HEK293 (cell line): Measurements from ENCODE around the gene SLC35F4.

Source experiments
- CTCF ChIA-PET: fragments of 350-600 bp; formaldehyde crosslinking; extraction: SDS; loops from one replicate; lab custom pipeline; 2021; ENCODE audit warnings: antibody characterized with exemption; lab: Yijun Ruan, JAX
- POLR2A ChIA-PET: fragments of 300-600 bp; formaldehyde crosslinking; extraction: SDS; loops from one replicate; lab custom pipeline; 2020; ENCODE audit warnings: antibody characterized with exemption, inconsistent platforms; lab: Yijun Ruan, JAX
- H3K27ac ChIP-seq: fragments of 200-500 bp; sonication (Bioruptor generic); 2 replicates; pipeline ENCODE4 v1.5.1; 2014; ENCODE audit warnings: low read depth, low read length, control low read depth, inconsistent platforms; ENCODE audit errors: extremely low read depth
- H3K36me3 ChIP-seq, 2 experiments: fragments of 200-500 bp in 1 of 2; sonication (Bioruptor generic) in 1 of 2; 1 replicate in 1 of 2; 2 replicates in 1 of 2; pipeline ENCODE4 v1.5.1; 2014 to 2017; ENCODE audit warnings: inconsistent platforms in 2 of 2, low read length in 2 of 2; ENCODE audit not compliant: control insufficient read depth in 2 of 2, insufficient read depth in 1 of 2
- H3K4me1 ChIP-seq: fragments of 200-500 bp; sonication (Bioruptor generic); 2 replicates; pipeline ENCODE4 v1.5.1; 2014; ENCODE audit warnings: mild to moderate bottlenecking, low read length, inconsistent platforms; ENCODE audit not compliant: control insufficient read depth, insufficient read depth
- H3K4me3 ChIP-seq: 2 replicates; pipeline ENCODE4 v1.5.1; 2011; ENCODE audit warnings: low read depth, mild to moderate bottlenecking, control low read depth, low read length, moderate library complexity
- H3K9me3 ChIP-seq: fragments of 200-500 bp; sonication (Bioruptor generic); 2 replicates; pipeline ENCODE4 v1.5.1; 2014; ENCODE audit warnings: low read depth, low read length, inconsistent platforms; ENCODE audit not compliant: control insufficient read depth, insufficient read depth
- AEBP2 ChIP-seq: fragments of 450-650 bp; formaldehyde crosslinking; IDR thresholded peaks from 2 replicates; pipeline ENCODE4 v1.5.1; 2016; ENCODE audit warnings: missing biosample characterization, missing genetic modification characterization, borderline replicate concordance
- GLI2 ChIP-seq: fragments of 450-650 bp; formaldehyde crosslinking; IDR thresholded peaks from 2 replicates; pipeline ENCODE4; 2017; ENCODE audit warnings: missing biosample characterization, missing genetic modification characterization, low read depth, borderline replicate concordance
- GLIS1 ChIP-seq: fragments of 450-650 bp; formaldehyde crosslinking; IDR thresholded peaks from 2 replicates; pipeline ENCODE4 v1.5.1; 2016; ENCODE audit warnings: missing biosample characterization, missing genetic modification characterization
- HOXD13 ChIP-seq: sonication (generic); formaldehyde crosslinking; IDR thresholded peaks from 2 replicates; pipeline ENCODE4 v1.8.0; 2022; ENCODE audit warnings: missing genetic modification reagents, borderline replicate concordance
- OVOL3 ChIP-seq: fragments of 450-650 bp; formaldehyde crosslinking; IDR thresholded peaks from 2 replicates; pipeline ENCODE4 v1.5.1; 2016; ENCODE audit warnings: missing biosample characterization, missing genetic modification characterization
- SALL2 ChIP-seq: fragments of 450-650 bp; formaldehyde crosslinking; IDR thresholded peaks from 2 replicates; pipeline ENCODE4 v1.5.0; 2017; ENCODE audit warnings: missing biosample characterization, mild to moderate bottlenecking, missing genetic modification characterization, borderline replicate concordance
- SETDB1 ChIP-seq: IDR thresholded peaks from one replicate; pipeline ENCODE4 v1.6.1; 2017; ENCODE audit warnings: mild to moderate bottlenecking, low read length, moderate library complexity, mixed read lengths; ENCODE audit not compliant: insufficient read length
- ZBTB1 ChIP-seq: fragments of 450-650 bp; formaldehyde crosslinking; IDR thresholded peaks from 2 replicates; pipeline ENCODE4 v1.5.1; 2016; ENCODE audit warnings: missing biosample characterization, missing genetic modification characterization
- ZBTB10 ChIP-seq: fragments of 450-650 bp; formaldehyde crosslinking; IDR thresholded peaks from 2 replicates; pipeline ENCODE4 v1.5.1; 2016; ENCODE audit warnings: missing biosample characterization, missing genetic modification characterization
- ZBTB17 ChIP-seq: fragments of 450-650 bp; formaldehyde crosslinking; IDR thresholded peaks from 2 replicates; pipeline ENCODE4 v1.5.1; 2016; ENCODE audit warnings: missing biosample characterization, missing genetic modification characterization
- ZFP37 ChIP-seq: fragments of 450-650 bp; formaldehyde crosslinking; IDR thresholded peaks from 2 replicates; pipeline ENCODE4 v1.5.1; 2016; ENCODE audit warnings: missing biosample characterization, missing genetic modification characterization
- ZNF138 ChIP-seq: fragments of 450-650 bp; formaldehyde crosslinking; IDR thresholded peaks from 2 replicates; pipeline ENCODE4 v1.5.1; 2016; ENCODE audit warnings: missing biosample characterization, missing genetic modification characterization, borderline replicate concordance
- ZNF223 ChIP-seq: fragments of 450-650 bp; formaldehyde crosslinking; IDR thresholded peaks from 2 replicates; pipeline ENCODE4 v1.5.1; 2016; ENCODE audit warnings: missing biosample characterization, missing genetic modification characterization
- ZNF335 ChIP-seq: fragments of 450-650 bp; formaldehyde crosslinking; conservative IDR thresholded peaks from 2 replicates; pipeline ENCODE4 v1.5.1; 2016; ENCODE audit warnings: missing biosample characterization, missing genetic modification characterization
- ZNF350 ChIP-seq: fragments of 450-650 bp; formaldehyde crosslinking; IDR thresholded peaks from 2 replicates; pipeline ENCODE4 v1.5.0; 2017; ENCODE audit warnings: missing biosample characterization, mild to moderate bottlenecking, missing genetic modification characterization
- ZNF513 ChIP-seq: fragments of 450-650 bp; IDR thresholded peaks from 2 replicates; pipeline ENCODE4 v1.5.1; 2018; ENCODE audit warnings: missing biosample characterization, missing genetic modification characterization
- ZNF549 ChIP-seq: fragments of 450-650 bp; IDR thresholded peaks from 2 replicates; pipeline ENCODE4 v1.5.1; 2018; ENCODE audit warnings: missing biosample characterization, missing genetic modification characterization, mild to moderate bottlenecking, inconsistent platforms, moderate library complexity
- ZNF561 ChIP-seq: fragments of 450-650 bp; IDR thresholded peaks from 2 replicates; pipeline ENCODE4 v1.5.1; 2018; ENCODE audit warnings: missing biosample characterization, missing genetic modification characterization, borderline replicate concordance
- ZNF610 ChIP-seq: fragments of 450-650 bp; formaldehyde crosslinking; IDR thresholded peaks from 2 replicates; pipeline ENCODE4 v1.5.1; 2016; ENCODE audit warnings: missing biosample characterization, missing genetic modification characterization, borderline replicate concordance
- ZNF830 ChIP-seq: fragments of 450-650 bp; IDR thresholded peaks from 2 replicates; pipeline ENCODE4 v1.5.0; 2018; ENCODE audit warnings: missing biosample characterization, missing genetic modification characterization, low read depth, mild to moderate bottlenecking, moderate library complexity
- ZNF843 ChIP-seq: fragments of 450-650 bp; formaldehyde crosslinking; IDR thresholded peaks from 2 replicates; pipeline ENCODE4 v1.5.1; 2016; ENCODE audit warnings: missing biosample characterization, missing genetic modification characterization
- ZXDB ChIP-seq: fragments of 450-650 bp; formaldehyde crosslinking; IDR thresholded peaks from 2 replicates; pipeline ENCODE4 v1.5.1; 2016; ENCODE audit warnings: missing biosample characterization, missing genetic modification characterization

SLC35F4 gene

GRCh38 chr14:57797160-57797559 is 68.7 kb downstream of the SLC35F4 start (continued):
- TF ChIP-seq ZFP37 (tag by site-specific recombination) (no peak), ZBTB1 (tag by site-specific recombination) (no peak), ZNF830 (tag by site-specific recombination) (no peak), SALL2 (tag by site-specific recombination) (no peak), ZNF610 (tag by site-specific recombination) (no peak)

- TF ChIP-seq ZNF350 (tag by site-specific recombination) (no peak), ZNF223 (no peak), ZNF843 (no peak), ZBTB17 (no peak), OVOL3 (tag by site-specific recombination) (no peak), GLI2 (tag by site-specific recombination) (no peak), ZNF138 (no peak), ZXDB (tag by site-specific recombination) (no peak), GLIS1 (tag by site-specific recombination) (no peak), ZBTB10 (tag by site-specific recombination) (no peak), ZNF335 (no peak), ZNF549 (no peak), AEBP2 (no peak), HOXD13 (CRISPR knock-in tag) (no peak), SETDB1 (no peak), ZNF561 (tag by site-specific recombination) (no peak), ZNF513 (tag by site-specific recombination) (no peak)
- TF ChIP-seq, all 188 proteins: peak for 0
- Histone ChIP-seq H3K9me3 (no peaks in the 10 kb centered on the region), H3K4me1 (no peaks in the 10 kb centered on the region), H3K27ac (no peak overlapping the region), H3K36me3 (no peaks in the 10 kb centered on the region), H3K4me3 (no peak overlapping the region)
- CTCF ChIA-PET = interaction anchor here (0.6 kb wide), 1 partner anchor 108 kb away, joined by 3 read pairs; no protein-coding TSS in a partner anchor
- POLR2A ChIA-PET = no interaction called here
Measured at GRCh38 chr14:57796556-57796955, 69.3 kb downstream of the SLC35F4 start.
